Fibroblast of skin of back (primary cell): ENCODE data around the gene TP53AIP1.

Experiments
- DNase-seq: peaks from one replicate; pipeline ENCODE4 v3.0.0-alpha.2; 2013

TP53AIP1 gene

DNA sequence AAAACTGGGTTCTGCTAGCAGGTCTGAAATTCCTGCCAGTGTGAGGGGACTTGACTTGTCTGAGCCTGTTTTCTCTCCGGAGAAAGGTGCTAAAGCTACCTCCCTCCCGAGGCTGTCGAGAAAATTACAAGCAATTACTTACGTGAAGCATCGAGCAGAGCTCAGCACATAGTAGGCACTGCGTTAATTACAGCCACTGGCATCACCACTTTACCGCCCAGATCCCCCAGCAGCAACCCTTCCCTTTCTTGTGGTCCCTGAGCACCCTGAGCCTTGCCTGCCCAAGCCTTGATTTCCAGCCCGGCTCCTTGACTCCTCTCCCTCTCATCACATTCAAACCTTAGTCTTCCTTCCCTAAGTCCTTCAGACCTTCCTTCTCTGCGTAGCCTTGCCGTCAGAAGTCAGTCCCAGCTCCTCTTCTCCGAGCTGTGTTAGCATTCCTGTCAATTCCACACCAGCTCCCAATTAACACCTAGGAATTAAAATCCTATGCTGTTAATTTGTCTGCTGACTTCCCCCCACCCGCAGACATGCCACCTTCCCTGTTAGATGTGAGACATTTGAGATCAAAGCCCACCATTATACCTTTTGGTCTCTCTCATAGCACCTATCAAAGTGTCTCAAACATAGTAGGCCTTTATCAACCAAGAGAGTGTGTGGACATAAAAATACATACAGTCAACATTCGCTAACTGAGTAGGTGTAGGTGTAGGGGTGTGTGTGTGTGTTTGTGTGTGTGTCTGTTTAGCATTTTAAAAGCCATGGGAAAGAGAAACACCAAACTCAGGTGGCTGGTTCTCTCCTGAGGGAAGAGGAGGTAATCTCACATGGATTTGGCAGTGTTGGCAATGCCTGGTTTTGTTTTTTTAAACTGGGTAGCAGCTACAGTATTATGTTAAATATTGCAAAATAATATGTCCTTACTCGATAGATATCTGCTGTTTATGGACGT is 54.4 kb downstream of the TP53AIP1 start:
- no peak for DNase-seq

DNA sequence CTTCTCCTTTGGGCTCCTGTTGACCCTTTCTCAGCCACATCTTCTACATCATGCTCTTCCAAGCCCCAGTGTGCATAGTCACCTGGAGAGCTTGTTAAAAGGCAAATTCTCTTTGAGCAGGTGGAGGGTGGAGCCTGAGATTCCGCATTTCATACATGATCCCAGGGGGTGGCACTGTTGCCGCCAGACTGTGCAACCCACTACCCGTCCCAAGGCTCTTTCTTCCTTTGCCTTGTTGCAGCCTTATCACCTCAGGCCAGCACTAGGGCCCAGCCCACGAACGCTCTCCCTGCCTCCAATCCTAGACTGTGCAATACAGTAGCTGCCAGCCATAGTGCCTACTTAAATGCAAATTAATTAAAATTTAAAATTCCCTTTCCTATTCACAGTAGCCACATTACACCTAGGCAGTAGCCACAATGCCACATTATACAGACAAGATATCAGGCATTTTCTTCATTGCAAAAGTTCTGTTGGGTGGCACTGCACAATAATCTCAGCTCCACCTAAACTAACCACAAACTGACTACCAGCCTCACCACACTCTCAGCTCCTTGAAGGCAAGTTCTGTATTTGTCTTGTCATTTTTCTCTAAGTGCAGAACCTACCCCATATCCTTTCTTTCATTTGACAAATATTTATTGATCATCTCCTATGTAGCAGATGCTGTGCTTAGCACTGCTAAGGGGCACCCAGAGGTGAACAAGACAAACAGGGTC is 56.1 kb downstream of the TP53AIP1 start:
- no peak for DNase-seq
